HepG2 (cell line): ENCODE results near the gene FXYD5.

Experiments
- ATF1 ChIP-seq: IDR thresholded peaks from 2 replicates; pipeline ENCODE4 v1.6.1; 2016; ENCODE audit warnings: mild to moderate bottlenecking, control low read depth
- CTCF ChIP-seq: sonication (generic); formaldehyde crosslinking; IDR thresholded peaks from 2 replicates; pipeline ENCODE4 v1.5.0; 2020; ENCODE audit warnings: mild to moderate bottlenecking, missing genetic modification reagents, moderate library complexity
- FOSL1 ChIP-seq: sonication (generic); formaldehyde crosslinking; IDR thresholded peaks from 2 replicates; pipeline ENCODE4 v1.9.0; 2021; ENCODE audit warnings: missing genetic modification reagents, borderline replicate concordance
- HBP1 ChIP-seq: IDR thresholded peaks from 2 replicates; pipeline ENCODE4 v1.6.1; 2016; ENCODE audit warnings: low read depth, control low read depth
- POLR2A ChIP-seq, 2 experiments: IDR thresholded peaks; 2 replicates each; pipeline ENCODE4 v1.6.1; 2011; ENCODE audit warnings: low read depth in 2 of 2, low read length in 2 of 2, mild to moderate bottlenecking in 1 of 2, moderate library complexity in 1 of 2; ENCODE audit not compliant: insufficient read depth in 1 of 2
- RCOR2 ChIP-seq: IDR thresholded peaks from 2 replicates; pipeline ENCODE4 v1.6.1; 2016; ENCODE audit warnings: missing biosample characterization, missing genetic modification reagents
- SMC3 ChIP-seq: IDR thresholded peaks from 2 replicates; pipeline ENCODE4 v1.6.1; 2011; ENCODE audit warnings: low read length, improper control_type of control experiment
- TAF15 ChIP-seq: fragments of 200-400 bp; formaldehyde crosslinking; IDR thresholded peaks from one replicate; pipeline ENCODE4 v1.6.1; 2018; ENCODE audit warnings: mild to moderate bottlenecking, low read depth, low read length; ENCODE audit not compliant: poor library complexity, severe bottlenecking
- ZBTB39 ChIP-seq: sonication (generic); formaldehyde crosslinking; IDR thresholded peaks from 2 replicates; pipeline ENCODE4 v1.5.0; 2020; ENCODE audit warnings: missing genetic modification reagents
- ZNF232 ChIP-seq: sonication (generic); formaldehyde crosslinking; IDR thresholded peaks from 2 replicates; pipeline ENCODE4 v1.4.0; 2020; ENCODE audit warnings: missing genetic modification reagents, borderline replicate concordance
- ZNF776 ChIP-seq: sonication (generic); formaldehyde crosslinking; IDR thresholded peaks from 2 replicates; pipeline ENCODE4 v1.4.0; 2020; ENCODE audit warnings: mild to moderate bottlenecking, missing genetic modification reagents
- TF ChIP-seq, protein P1 (sequence below): IDR thresholded peaks from 2 replicates; pipeline ENCODE4 v1.6.1; 2012; ENCODE audit warnings: inconsistent platforms
- TF ChIP-seq, protein P2 (sequence below): sonication (generic); formaldehyde crosslinking; IDR thresholded peaks from 2 replicates; pipeline ENCODE4 v1.4.0; 2020; ENCODE audit warnings: mild to moderate bottlenecking, missing genetic modification reagents
- TF ChIP-seq, protein P3 (sequence below): sonication (generic); formaldehyde crosslinking; IDR thresholded peaks from 2 replicates; pipeline ENCODE4 v1.8.1; 2023; ENCODE audit warnings: mild to moderate bottlenecking, inconsistent platforms, moderate library complexity, missing genetic modification reagents, borderline replicate concordance

GRCh38 chr19:35170359-35171061 lies 16.0 kb downstream of the FXYD5 start:
- no peak for TF ChIP-seq CTCF (CRISPR knock-in tag)
- TF ChIP-seq, protein P1, sequence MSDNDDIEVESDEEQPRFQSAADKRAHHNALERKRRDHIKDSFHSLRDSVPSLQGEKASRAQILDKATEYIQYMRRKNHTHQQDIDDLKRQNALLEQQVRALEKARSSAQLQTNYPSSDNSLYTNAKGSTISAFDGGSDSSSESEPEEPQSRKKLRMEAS, result no peak
- no peak for TF ChIP-seq ZNF232 (CRISPR knock-in tag)
- no peak for TF ChIP-seq POLR2A (IDR thresholded peaks at IDR 0.05; ENCODE audit: insufficient read depth in 1 of 2, low read depth in 2 of 2, low read length in 2 of 2)
- TF ChIP-seq FOSL1 (CRISPR knock-in tag), result no peak
- TF ChIP-seq SMC3, result no peak
- TF ChIP-seq, protein P2, sequence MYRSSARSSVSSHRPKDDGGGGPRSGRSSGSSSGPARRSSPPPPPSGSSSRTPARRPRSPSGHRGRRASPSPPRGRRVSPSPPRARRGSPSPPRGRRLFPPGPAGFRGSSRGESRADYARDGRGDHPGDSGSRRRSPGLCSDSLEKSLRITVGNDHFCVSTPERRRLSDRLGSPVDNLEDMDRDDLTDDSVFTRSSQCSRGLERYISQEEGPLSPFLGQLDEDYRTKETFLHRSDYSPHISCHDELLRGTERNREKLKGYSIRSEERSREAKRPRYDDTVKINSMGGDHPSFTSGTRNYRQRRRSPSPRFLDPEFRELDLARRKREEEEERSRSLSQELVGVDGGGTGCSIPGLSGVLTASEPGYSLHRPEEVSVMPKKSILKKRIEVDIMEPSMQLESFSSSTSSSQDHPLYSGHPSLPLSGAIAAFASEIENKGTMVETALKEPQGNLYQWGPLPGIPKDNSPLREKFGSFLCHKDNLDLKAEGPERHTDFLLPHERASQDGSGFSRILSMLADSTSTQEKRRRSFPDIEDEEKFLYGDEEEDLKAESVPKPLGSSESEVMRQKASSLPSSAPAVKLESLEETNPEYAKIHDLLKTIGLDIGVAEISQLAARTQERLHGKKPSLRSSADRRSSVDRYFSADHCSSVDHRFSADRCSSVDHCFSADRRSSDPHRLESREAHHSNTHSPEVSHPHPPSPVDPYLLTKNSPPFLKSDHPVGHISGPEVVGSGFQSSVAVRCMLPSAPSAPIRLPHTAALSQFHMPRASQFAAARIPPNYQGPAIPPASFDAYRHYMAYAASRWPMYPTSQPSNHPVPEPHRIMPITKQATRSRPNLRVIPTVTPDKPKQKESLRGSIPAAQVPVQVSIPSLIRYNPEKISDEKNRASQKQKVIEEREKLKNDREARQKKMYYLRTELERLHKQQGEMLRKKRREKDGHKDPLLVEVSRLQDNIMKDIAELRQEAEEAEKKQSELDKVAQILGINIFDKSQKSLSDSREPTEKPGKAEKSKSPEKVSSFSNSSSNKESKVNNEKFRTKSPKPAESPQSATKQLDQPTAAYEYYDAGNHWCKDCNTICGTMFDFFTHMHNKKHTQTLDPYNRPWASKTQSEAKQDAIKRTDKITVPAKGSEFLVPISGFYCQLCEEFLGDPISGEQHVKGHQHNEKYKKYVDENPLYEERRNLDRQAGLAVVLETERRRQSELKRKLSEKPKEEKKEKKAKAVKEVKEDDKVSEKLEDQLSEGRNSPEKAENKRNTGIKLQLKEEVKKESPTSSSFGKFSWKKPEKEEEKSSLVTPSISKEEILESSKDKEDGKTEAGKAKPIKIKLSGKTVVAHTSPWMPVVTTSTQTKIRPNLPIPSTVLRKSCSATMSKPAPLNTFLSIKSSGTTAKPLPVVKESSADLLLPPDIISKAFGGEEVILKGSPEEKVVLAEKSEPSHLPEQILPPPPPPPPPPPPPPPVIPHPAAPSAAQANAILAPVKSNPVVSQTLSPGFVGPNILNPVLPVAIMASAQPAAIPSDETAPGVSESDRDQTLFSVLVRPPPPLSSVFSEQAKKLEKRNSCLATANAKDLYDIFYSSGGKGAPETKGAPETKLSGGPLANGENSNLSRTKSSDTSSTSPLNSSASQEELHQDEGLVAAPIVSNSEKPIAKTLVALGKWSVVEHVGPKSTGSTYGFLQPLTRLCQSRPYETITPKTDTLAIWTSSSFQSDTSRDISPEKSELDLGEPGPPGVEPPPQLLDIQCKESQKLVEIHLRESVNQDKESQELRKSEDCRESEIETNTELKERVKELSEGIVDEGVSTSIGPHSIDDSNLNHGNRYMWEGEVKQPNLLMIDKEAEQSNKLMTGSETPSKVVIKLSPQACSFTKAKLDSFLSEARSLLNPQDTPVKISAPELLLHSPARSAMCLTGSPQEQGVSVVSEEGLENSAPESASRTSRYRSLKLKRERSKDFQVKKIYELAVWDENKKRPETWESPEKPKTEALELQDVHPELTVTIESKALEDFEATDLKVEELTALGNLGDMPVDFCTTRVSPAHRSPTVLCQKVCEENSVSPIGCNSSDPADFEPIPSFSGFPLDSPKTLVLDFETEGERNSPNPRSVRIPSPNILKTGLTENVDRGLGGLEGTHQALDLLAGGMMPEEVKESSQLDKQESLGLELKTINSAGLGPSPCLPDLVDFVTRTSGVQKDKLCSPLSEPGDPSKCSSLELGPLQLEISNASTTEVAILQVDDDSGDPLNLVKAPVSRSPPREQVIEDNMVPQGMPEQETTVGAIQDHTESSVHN, result no peak
- no peak for TF ChIP-seq ATF1 (CRISPR knock-in tag)
- no peak for TF ChIP-seq HBP1 (CRISPR knock-in tag)
- TF ChIP-seq, protein P3, sequence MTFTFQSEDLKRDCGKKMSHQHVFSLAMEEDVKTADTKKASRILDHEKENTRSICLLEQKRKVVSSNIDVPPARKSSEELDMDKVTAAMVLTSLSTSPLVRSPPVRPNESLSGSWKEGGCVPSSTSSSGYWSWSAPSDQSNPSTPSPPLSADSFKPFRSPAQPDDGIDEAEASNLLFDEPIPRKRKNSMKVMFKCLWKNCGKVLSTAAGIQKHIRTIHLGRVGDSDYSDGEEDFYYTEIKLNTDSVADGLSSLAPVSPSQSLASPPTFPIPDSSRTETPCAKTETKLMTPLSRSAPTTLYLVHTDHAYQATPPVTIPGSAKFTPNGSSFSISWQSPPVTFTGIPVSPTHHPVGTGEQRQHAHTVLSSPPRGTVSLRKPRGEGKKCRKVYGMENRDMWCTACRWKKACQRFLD (CRISPR knock-in tag), result no peak
- TF ChIP-seq TAF15, result no peak
- TF ChIP-seq ZNF776, result no peak
- no peak for TF ChIP-seq ZBTB39 (CRISPR knock-in tag)
- no peak for TF ChIP-seq RCOR2 (CRISPR knock-in tag)
